HG02759 (cell line): ENCODE measurements around the gene PADI2.
A peak's percentile ranks its signal among the peaks of the same experiment; 100 is the strongest.

Experiments
- ATAC-seq: cut with Tn5 transposase; IDR thresholded peaks from one replicate; pipeline ENCODE4 v1.9.1; 2021; ENCODE audit warnings: mild to moderate bottlenecking, moderate library complexity; ENCODE audit not compliant: unreplicated experiment

PADI2 gene

GRCh38 chr1:17140279-17140678, 21.0 kb upstream of the PADI2 start:
- no peak for ATAC-seq

DNA sequence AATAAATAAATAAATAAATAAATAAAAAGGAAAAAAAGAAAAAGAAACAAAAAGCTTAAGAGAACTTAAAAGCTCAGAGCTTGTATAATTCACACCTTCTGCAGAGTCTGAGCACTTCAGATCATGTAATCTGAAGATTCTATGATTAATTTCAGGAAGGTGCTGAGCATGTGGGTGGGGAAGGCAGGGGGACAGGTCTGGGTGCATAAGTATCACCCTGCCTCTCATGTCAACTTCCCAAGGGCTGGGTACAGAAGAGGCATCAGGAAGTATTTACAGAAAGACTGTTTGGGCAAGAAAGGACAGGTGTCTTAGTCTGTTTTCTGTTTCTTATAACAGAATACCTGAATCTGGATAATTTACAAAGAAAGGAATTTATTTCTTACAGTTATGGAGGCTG, 20.4 kb upstream of the PADI2 start:
- no peak for ATAC-seq

GRCh38 chr1:17137441-17137840, 18.2 kb upstream of the PADI2 start:
- ATAC-seq = no peak

DNA sequence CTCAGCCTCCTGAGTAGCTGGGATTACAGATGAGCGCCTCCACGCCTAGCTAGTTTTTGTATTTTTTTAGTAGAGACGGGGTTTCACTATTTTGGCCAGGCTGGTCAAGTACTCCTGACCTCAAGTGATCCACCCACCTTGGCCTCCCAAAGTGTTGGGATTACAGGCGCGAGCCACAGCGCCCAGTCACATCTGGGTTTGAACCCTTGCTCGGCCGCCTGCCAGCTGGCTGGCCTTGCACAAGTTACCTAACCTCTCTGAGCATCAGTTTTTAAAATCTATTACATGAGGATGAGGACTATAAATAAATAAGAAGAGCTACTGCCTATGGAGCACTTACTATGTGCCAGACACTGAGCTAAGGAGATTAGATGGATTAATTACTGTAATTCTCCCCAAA, 17.7 kb upstream of the PADI2 start:
- no peak for ATAC-seq

GRCh38 chr1:17136145-17136544, 16.9 kb upstream of the PADI2 start:
- ATAC-seq = no peak

DNA sequence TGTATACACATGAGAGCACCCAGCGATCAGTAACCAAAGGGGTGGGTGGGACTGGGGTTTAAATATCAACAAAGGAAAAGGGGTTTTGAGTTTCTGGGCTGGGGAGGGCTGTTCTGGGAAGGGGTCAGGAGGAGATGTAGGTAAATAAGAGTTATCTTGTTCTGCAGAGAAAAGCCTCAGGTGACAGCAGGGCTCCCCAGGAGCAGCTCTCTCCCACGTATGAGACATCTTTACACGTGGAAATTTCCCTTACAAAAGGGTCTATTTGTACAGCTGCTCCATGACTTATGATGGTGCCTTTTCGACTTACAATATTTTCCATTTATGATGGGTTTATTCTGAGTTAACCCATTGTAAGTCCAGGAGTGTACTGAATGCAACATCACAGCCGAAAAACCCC, 16.3 kb upstream of the PADI2 start:
- ATAC-seq = no peak

DNA sequence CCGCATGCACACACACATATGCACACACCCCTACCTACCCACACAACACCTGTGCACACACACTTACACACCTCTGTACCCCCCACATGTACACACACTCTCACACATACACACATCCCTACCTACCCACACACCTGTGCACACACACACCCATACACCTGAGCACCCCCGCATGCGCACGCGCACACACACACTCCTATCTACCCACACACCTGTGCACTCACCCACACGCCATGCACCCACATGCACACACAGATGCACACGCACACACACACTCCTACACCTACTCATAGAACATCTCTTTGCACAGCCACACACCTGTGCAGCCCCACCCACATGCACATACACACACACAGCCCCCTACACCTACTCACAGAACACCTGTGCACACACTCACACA, 15.5 kb upstream of the PADI2 start:
- no peak for ATAC-seq

DNA sequence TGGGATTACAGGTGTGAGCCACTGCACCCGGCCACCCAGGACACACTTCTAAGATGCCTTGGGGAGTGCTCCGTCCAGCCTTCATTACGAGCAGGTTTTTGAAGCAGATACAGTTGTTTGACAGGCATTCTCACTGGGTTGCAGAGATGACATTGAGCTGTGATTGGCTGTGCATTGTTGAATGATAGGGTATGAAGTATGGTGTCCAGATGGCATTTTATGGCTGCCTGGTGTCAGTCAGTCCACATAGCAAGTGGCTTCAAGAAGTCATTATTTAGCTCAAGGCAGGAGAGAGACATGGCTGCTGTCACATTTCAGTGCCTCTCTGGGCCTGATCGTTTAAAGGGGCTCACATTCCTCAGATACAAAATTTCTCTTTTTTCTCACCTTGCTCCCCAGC, 14.8 kb upstream of the PADI2 start:
- ATAC-seq = no peak

DNA sequence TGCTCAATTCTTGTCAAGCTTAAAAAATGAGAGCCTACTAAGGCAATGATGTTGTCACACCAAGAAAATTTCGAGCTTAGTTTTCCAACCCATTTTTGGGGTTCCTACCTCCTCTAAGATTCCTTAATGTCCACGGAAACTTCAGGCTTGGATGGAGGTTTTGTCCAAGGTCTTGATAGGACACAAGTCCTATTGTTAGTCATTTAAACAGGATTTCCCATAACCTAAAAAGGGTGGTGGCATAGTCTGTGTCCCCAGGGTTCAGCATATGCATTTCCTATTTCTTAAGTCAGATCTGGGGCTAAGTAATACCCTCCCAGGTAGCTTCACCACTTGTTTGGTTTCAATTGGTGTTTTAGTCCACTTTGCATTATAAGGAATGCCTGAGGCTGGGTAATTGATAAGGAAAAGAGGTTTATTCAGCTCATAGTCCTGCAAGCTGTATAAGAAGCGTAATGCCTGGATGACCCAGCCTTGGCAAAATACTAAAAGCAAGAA, 10.9 kb upstream of the PADI2 start:
- ATAC-seq = no peak

GRCh38 chr1:17128361-17128760, 9.1 kb upstream of the PADI2 start:
- no peak for ATAC-seq

DNA sequence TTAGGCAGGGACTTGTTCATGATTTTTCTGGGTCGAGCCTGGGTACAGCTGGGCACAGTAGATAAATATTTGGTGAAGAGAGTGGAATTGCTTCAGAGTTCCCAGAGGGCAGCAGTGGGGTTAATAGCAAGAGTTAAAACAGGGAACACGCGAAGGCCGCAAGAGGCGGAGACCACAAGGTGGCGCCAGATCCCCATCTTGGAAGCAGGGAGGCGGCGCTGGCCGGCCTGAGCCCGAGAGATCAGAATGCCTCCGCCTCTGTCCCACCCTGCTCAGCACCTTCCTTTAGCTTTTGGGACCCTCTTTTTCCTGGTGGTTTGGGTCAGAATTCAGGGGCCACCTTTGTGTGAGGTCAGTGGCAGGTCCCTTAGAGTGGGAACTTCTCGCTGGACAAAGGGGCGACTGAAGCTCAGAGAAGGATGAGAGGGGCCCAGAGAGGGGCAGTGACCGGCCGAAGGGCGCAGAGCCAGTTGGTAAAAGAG, 6.5 kb upstream of the PADI2 start:
- ATAC-seq = peak; percentile 49

DNA sequence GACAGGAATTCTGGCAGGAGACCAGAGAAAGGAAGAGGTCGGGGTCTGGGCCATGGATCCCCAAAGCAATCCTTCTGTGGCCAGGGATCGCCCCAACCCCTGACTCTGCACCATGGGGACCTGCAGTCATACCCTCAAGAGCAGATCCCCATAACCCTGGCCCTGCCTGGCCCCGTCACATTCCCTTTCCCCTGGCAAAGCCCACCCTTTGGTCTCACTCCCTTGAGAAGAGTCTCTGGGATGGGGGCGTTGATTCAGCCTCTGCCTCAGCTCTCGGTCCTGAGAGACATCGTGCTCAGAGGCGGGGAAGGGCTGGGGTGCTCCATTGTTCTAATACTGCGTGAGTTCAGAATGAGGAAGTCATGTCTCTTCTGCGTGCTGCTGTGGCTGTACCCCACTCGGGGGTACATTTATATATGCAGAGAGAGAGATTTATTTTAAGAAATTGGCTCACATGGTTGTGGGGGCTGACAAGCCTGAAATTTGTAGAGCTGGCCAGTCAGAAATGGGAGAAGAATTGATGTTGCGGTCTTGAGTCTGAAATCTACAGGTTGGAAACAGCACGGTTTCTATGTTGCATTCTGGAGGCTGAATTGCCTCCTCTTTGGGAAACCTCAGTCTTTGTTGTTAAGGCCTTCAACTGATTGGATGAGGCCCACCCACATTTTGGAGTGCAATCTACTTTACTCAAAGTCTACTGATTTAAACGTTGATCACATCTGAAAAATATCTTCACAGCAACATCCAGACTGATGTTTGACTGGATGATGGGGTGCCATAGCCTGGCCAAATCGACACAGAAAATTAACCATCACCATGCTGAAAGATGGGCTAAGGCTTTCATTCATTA, 4.2 kb upstream of the PADI2 start:
- no peak for ATAC-seq

- ATAC-seq = no peak
Observed at GRCh38 chr1:17122521-17123164, 3.4 kb upstream of the PADI2 start.

DNA sequence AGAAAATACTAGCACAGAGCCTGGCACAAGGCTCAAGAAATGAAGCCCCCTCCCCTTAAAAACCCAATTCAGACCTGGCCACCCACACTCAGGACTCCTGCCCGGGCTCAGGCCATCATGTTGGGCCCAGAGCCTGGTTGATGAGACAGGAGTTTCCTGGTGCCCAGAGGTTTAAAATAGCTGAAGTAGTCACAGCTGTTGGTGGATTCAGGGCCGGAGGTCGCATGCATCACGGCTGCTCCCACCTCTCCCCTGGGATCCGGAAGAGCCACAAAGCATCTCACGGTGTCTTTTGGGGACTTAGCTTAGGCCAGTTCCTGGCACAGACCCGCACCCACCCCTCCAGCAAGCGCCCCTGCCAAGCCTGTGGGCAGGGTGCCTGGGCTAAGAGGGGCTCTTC, 2.6 kb upstream of the PADI2 start:
- no peak for ATAC-seq

DNA sequence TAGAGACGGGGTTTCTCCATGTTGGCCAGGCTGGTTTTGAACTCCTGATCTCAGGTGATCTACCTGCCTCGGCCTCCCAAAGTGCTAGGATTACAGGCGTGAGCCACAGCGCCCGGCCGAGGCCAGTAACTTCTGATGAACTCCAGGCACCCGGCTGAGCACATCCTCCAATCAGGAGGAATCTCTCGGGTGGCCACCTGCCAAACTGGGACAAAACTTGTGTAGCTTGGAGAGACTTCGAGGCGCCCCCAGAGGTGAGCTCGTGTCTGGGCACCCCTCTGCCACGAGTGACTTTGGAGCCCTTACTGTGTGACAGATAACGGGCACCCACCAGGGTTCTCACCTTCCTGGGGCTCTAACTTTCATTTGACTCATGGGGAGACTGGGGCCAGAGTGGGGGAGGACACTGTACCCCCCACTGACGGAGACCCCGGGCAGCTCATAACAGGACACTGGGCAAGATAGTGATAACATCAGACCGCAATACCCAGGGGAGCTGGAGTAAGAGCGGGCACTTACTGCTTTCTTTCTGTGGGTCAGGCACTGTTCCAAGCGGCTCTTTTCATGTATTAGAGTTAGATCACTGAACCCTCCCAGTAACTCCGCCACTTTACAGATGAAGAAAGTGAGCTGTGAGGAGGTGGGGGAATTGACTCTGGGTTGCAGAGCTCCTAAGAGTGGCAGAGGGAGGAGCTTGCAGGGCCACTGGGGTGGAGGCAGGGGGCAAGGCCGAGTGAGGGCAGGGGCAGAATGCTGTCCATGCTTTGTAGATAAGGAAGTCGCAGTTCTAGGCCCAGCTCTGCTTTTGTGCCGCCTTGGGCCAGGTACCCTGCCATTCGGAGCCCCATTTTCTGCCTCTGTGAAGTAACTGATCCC, 1.9 kb upstream of the PADI2 start:
- no peak for ATAC-seq

DNA sequence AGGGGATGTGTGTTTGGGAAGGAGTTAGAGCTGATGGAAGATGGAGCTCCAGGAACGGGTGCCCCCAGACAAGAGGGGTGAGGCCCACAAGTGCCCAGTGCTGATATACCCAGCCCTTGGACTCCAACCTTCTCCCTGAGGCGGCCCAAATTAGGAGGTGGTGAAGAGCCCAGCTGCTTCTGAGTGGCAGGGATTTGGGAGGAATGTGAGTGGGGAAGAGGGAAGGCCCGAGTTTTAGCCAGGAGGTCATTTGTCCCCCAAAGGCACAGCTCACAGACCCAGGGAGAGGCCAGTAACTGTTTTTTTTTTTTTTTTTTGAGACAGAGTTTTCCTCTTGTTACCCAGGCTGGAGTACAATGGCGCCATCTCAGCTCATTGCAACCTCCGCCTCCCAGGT, 1.2 kb upstream of the PADI2 start:
- no peak for ATAC-seq

- ATAC-seq = no peak
Observed at GRCh38 chr1:17119773-17120480, 676 bp upstream of the PADI2 start.

DNA sequence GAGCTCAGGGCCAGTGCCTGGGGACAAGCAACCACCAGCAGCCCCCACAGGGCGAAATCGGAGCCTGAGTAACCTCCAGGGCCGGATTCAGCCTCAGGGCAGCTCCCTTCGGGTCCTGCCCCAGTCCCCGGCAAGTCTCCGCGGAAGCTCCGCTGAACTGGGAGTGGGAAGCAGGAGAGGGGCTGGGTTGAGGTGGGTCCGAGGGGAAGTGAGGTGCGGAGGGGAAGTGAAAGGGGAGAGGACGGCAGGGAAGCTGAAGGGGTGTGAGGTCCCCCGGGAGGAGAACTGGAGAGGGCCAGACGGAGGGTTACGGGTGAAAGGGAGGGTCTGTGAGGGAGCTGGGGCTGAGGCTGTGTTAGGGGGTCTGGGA, 560 bp downstream of the PADI2 start:
- no peak for ATAC-seq

- ATAC-seq = no peak
Observed at GRCh38 chr1:17118268-17118667, 983 bp downstream of the PADI2 start.

DNA sequence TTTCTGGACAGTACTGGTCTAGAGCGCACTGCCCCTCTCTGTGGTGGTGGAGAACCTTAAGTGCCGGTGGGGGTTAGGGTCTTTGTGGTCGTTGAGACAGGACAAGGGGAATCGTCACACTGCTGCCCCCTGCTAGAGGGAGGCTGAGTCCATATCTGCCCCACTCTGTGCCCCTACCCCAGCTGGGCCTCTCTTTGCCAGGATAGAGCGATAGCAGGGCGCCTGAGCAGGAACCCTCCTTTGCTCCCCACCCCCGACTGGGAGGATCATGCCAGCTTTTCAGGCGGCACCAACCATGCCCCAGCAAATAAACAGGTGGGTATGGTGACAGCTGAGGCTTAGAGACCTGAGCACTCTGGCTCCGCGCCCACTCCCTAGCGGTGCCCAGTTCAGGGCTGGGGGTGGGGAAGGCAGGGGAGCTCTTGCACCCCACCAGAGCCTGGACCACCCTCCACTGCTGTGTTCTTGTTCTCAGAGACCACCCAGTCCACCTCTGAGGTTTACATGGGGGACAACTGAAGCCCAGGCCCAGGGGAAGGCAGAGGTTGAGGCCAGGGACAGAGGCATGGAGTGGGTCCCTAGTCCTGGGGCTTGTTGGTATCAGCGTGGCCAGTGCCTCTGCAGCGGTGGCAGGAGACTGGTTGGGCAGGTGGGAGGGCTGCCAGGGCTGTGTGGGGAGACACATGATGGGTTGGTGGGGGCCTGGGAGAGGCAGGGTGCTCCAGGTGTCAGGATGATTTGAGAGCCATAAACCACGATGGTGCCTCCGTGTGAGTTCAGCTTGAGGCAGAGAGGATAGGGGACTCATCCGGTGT, 1.6 kb downstream of the PADI2 start:
- no peak for ATAC-seq
